ENCODE results near the gene ARMH3.

The ARMH3 gene

DNA sequence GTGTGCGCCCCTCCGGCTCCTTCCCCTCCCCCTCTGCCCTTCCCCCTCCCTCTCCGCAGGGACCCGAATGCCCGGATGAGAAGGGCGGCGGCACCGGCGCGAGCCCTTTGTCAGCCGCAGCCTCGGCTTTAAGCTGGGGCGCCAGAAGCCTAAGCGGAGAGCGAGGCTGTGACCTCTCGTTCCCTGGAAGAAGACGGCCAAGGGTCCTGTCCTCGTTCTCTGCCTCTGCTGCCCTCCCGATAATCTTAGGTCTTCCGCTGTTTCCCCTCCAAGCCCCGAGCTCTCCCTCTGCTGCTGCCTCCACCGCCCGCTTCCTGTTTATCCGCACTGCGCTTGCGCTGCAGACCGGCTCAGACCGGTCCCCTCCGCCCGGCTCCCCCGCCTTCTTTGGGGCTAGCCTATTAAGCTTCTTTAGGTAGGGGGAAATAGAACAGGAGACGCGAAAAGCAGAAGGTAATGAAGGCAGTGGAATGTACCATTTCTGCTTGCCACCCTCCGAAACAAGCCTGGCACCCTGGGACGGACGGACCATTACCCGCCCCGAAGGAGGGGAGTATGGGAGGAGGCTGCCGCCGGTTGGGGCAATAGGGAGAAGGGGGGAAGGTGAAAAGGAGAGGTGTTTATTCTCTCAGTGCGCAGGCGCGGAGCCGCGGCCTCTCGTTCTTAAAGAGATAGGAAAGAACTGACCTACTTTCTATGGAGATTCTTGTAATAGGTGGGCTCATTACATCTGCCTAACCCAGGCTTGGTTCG lies 237.7 kb downstream of the ARMH3 start, which contains the start of gene OGA:
OGA (minus strand) TSS at position 326 of the 753 bp plus-strand sequence. CDS start 422 bp downstream, outside the sequence.
- H3K4me3 ChIP-seq (ENCODE audit: low read depth, low read length), result peak within 1 kb of the TSS; percentile 99
- TF ChIP-seq, protein P1, sequence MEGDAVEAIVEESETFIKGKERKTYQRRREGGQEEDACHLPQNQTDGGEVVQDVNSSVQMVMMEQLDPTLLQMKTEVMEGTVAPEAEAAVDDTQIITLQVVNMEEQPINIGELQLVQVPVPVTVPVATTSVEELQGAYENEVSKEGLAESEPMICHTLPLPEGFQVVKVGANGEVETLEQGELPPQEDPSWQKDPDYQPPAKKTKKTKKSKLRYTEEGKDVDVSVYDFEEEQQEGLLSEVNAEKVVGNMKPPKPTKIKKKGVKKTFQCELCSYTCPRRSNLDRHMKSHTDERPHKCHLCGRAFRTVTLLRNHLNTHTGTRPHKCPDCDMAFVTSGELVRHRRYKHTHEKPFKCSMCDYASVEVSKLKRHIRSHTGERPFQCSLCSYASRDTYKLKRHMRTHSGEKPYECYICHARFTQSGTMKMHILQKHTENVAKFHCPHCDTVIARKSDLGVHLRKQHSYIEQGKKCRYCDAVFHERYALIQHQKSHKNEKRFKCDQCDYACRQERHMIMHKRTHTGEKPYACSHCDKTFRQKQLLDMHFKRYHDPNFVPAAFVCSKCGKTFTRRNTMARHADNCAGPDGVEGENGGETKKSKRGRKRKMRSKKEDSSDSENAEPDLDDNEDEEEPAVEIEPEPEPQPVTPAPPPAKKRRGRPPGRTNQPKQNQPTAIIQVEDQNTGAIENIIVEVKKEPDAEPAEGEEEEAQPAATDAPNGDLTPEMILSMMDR (IDR thresholded peaks at IDR 0.05; ENCODE audit: low read depth, low read length), result no peak

DNA sequence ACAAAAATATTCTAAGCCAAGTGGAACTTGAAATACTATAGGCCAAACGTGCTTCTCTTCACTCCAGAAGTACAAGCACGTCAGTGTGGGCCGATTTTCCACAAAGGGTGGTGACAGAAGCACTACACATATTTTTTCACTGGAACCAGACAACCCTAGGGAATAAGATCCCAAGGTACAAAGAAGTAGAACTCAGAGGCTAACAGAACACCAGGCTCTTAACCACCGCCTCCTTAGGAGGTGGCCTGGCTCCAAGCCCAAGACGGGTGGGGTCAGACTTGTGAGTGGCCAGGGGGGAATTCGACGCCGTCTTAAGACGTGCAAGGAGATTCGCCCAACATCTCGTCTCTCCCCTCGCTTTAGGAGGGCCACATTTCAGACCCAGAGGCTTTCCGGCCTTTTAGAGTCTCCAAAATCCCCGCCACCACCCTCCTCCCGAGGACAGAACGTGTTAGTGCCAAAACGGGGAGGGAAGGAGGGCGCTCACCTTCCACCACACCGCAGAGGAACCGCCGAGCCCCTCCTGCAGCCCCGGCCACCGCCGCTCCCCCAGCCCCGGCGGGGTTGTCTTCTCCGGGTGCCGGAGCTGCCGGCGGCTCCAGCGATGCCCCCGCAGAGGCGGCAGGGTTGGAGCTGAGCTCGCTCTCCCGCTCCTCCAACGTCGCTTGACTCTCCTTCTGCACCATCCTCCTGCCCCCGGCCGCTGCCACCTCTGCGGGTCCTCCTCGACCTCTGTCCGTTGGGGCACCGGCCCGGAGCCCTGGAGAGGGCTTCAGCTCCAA lies 238.4 kb downstream of the ARMH3 start:
- H3K4me3 ChIP-seq (ENCODE audit: low read depth, low read length), result peak overlapping the region; percentile 99
- TF ChIP-seq, protein P1 (IDR thresholded peaks at IDR 0.05; ENCODE audit: low read depth, low read length), result no peak

GRCh38 chr10:101816913-101817336 lies 239.0 kb downstream of the ARMH3 start:
- TF ChIP-seq, protein P1 (IDR thresholded peaks at IDR 0.05; ENCODE audit: low read depth, low read length), result no peak

GRCh38 chr10:101816376-101816775 lies 239.6 kb downstream of the ARMH3 start:
- peak overlapping the region; percentile 99 for H3K4me3 ChIP-seq (ENCODE audit: low read depth, low read length)
- TF ChIP-seq, protein P1 (IDR thresholded peaks at IDR 0.05; ENCODE audit: low read depth, low read length), result no peak

More at GRCh38 chr10:101816913-101817336, 239.0 kb downstream of the ARMH3 start:
- H3K4me3 ChIP-seq (ENCODE audit: low read depth, low read length), result peak overlapping the region; percentile 99

DNA sequence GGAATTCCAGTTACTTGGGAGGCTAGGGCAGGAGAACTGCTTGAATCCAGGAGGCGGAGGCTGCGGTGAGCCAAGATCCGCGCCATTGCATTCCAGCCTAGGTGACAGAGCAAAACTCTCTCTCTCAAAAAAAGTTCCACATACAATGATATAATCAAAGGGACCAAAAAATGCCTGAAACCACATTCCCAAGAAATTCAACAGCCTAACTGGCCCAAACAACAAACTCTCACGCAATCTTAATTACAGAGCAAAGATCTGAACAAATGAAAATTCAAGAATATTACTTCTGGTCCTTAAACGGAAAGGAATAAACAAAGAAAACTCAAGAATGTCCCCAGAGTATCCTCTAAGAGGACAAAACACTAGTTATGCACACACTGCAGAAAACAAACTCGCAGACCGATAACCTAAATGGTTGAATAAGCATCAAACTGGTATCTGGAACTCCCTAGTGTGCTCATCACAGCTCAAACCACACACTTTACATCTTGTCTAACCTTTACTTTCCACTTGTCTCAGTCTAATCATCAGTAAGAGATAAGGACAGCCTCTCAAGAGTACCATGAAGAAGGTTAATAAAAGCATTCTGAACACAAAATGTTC lies 241.4 kb downstream of the ARMH3 start:
- peak overlapping the region; percentile 99 for H3K4me3 ChIP-seq (ENCODE audit: low read depth, low read length)
- TF ChIP-seq, protein P1 (IDR thresholded peaks at IDR 0.05; ENCODE audit: low read depth, low read length), result no peak

GRCh38 chr10:101812606-101813005 lies 243.4 kb downstream of the ARMH3 start:
- TF ChIP-seq, protein P1 (IDR thresholded peaks at IDR 0.05; ENCODE audit: low read depth, low read length), result no peak
- H3K4me3 ChIP-seq (ENCODE audit: low read depth, low read length), result no peak overlapping the region
